ENCODE data around the gene APEX2. TPM values are rescaled to one million over a fixed set of nuclear protein-coding genes. Genes with fewer than 3 reads are reported as not detected.

The APEX2 gene
- total and polyA plus RNA-seq, 2 of the 4 experiments (the other 2 are of a cell fraction) = 3.4 to 16.5 TPM

DNA sequence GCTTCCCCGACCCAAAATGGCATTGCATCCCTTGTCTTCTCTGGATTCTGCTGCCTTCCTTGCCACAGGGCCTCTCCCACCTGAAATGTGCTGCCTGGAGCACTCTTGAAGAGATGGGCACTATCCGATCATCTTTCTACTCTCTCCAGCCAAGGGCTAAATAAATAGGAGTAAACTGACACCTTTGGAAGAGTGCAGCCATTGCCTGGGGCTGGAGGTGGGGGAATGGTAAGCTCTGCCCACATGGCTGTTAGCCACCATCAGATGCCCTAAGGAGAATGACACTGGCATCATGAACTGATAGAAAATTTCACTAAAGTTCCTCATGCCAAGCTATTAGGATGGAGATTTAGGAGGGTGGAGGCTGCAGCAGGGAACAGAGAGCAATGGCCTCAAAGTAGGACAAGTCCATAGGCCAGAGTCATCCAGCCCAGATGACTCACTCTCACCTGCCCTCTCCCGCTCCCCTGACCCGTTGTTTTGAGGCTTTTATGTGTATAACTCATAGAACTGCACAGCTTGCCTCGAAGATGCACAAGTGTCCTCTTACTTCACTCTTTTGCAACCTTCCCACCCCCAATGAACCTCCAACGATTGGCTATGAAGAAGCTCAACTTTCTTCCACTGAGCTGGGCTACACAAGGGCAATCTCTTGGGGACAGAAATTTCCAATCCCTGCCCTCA lies 5.4 kb upstream of the APEX2 start:
- no peak overlapping the region for H2AK9ac ChIP-seq (replicated peaks; ENCODE audit: low read depth, low read length, poor library complexity)
- no peaks in the 10 kb centered on the region for H3K9me3 ChIP-seq (ENCODE audit: control insufficient read depth, insufficient read depth, low read length)
- dilution Hi-C loops (cut with HindIII; ENCODE audit: low sequenced_read_pairs, unreplicated experiment) (no loop called here), in situ Hi-C loops (cut with MboI; ENCODE audit: low sequenced_read_pairs) (no loop called here), intact Hi-C loops (cut with micrococcal nuclease) (no loop called here)
- no TSS peak for BruUV-seq (replicated peaks)
- no peak for DNase-seq
- H4K8ac ChIP-seq (ENCODE audit: low read depth in 2 of 2, low read length in 2 of 2) = no peak overlapping the region
- H3K18ac ChIP-seq (ENCODE audit: low read depth, low read length) = no peak overlapping the region
- CTCF ChIA-PET = no interaction called here
- H3K14ac ChIP-seq (replicated peaks; ENCODE audit: low read depth, low read length) = no peak overlapping the region
- 60% methylated on average over 1 of the region's 6 CpGs; no CpG with 5 or more reads in 1 of the 2 experiments for WGBS, 2 experiments (ENCODE audit: extremely low coverage in 2 of 2, insufficient read length in 1 of 2)
- H2BK20ac ChIP-seq (ENCODE audit: low read depth, low read length) = no peak overlapping the region
- H2BK5ac ChIP-seq (ENCODE audit: low read depth, low read length, poor library complexity, severe bottlenecking) = no peak overlapping the region
- H3K27ac ChIP-seq (ENCODE audit: insufficient read depth, low read length) = no peak overlapping the region
- H3K27me3 ChIP-seq (ENCODE audit: control insufficient read depth, insufficient read depth, low read length) = peaks cover 14% of the 10 kb centered on the region
- H3K79me1 ChIP-seq (ENCODE audit: low read depth in 1 of 2, low read length in 2 of 2) = no peaks in the 10 kb centered on the region
- no peak overlapping the region for H3K23ac ChIP-seq (ENCODE audit: low read depth, low read length)
- no peak for TF ChIP-seq RAD21 (IDR thresholded peaks at IDR 0.05; ENCODE audit: low read length)
- no peak for TF ChIP-seq CHD1 (IDR thresholded peaks at IDR 0.05; ENCODE audit: low read depth, low read length)
- TF ChIP-seq MAFK (IDR thresholded peaks at IDR 0.05; ENCODE audit: low read depth, low read length) = no peak
- TF ChIP-seq RCOR1 (IDR thresholded peaks at IDR 0.05; ENCODE audit: insufficient replicate concordance, low read length) = no peak
- no peak for TF ChIP-seq NFE2L2 (IDR thresholded peaks at IDR 0.05; ENCODE audit: low read depth, low read length)
- no peak for TF ChIP-seq CEBPB (IDR thresholded peaks at IDR 0.05; ENCODE audit: low read depth, low read length)
- POLR2A ChIA-PET (ENCODE audit: unreplicated experiment) = no interaction called here
- H4K20me1 ChIP-seq (ENCODE audit: insufficient read depth, low read length) = no peaks in the 10 kb centered on the region
- H3K56ac ChIP-seq (ENCODE audit: extremely low read depth, insufficient read depth, low read length) = no peak overlapping the region
- H3K4me2 ChIP-seq (ENCODE audit: low read depth, low read length) = no peak overlapping the region
- H4K5ac ChIP-seq (ENCODE audit: low read depth, low read length) = no peak overlapping the region
- H2AK5ac ChIP-seq (ENCODE audit: low read depth, low read length) = no peak overlapping the region
- no peak overlapping the region for H2BK15ac ChIP-seq (ENCODE audit: low read depth, low read length)
- no peak overlapping the region for H2BK120ac ChIP-seq (ENCODE audit: low read depth, low read length)
- H3K4me3 ChIP-seq (ENCODE audit: insufficient read depth, low read depth, low read length) = no peak overlapping the region
- H3K9ac ChIP-seq (ENCODE audit: low read depth, low read length) = no peak overlapping the region
- H3K4me1 ChIP-seq (ENCODE audit: control insufficient read depth, insufficient read depth, low read length) = no peaks in the 10 kb centered on the region
- H4K91ac ChIP-seq (ENCODE audit: insufficient read depth, low read depth, low read length) = no peak overlapping the region
- ATAC-seq (ENCODE audit: low read depth) = no peak
- H3K36me3 ChIP-seq (ENCODE audit: control insufficient read depth, insufficient read depth, low read length) = no peaks in the 10 kb centered on the region
- H2AFZ ChIP-seq (replicated peaks; ENCODE audit: low read length, poor library complexity) = no peak overlapping the region
- no peaks in the 10 kb centered on the region for H3K9me1 ChIP-seq (ENCODE audit: insufficient read depth, low read length)
- no peak overlapping the region for H3K4ac ChIP-seq (ENCODE audit: low read depth, low read length)
